Kidney epithelial cell (primary cell): ENCODE results near the gene USP31. TPM values are rescaled to one million over a fixed set of nuclear protein-coding genes. Genes with fewer than 3 reads are reported as not detected.

Experiments
- DNase-seq: peaks from one replicate; pipeline ENCODE4 v3.0.0-alpha.2; 2010; ENCODE audit warnings: low read depth
- H3K27me3 ChIP-seq: 2 replicates; pipeline ENCODE4 v1.6.0; 2011; ENCODE audit warnings: low read length; ENCODE audit not compliant: control insufficient read depth, insufficient read depth
- H3K36me3 ChIP-seq: 2 replicates; pipeline ENCODE4 v1.5.1; 2011; ENCODE audit warnings: low read length; ENCODE audit not compliant: control insufficient read depth, insufficient read depth
- H3K4me3 ChIP-seq: 2 replicates; pipeline ENCODE4 v1.5.1; 2011; ENCODE audit warnings: low read depth, mild to moderate bottlenecking, control low read depth, low read length
- CTCF ChIP-seq: IDR thresholded peaks from 2 replicates; pipeline ENCODE4 v1.5.1; 2011; ENCODE audit warnings: mild to moderate bottlenecking, moderate library complexity, low read length, control low read depth, inconsistent platforms; ENCODE audit not compliant: insufficient read depth, poor library complexity, severe bottlenecking
- total RNA-seq: library from RNA; depleted of rRNA; stranded (reverse); fragments of >200 nt; gene quantifications from 2 replicates; pipeline ENCODE4 v1.2.3, GENCODE V29; 2015

Gene USP31
- total RNA-seq, 1 donor from 2014 or later: 16.1 TPM

- DNase-seq: no peak
- Histone ChIP-seq H3K36me3 (no peaks in the 10 kb centered on the region), H3K27me3 (no peaks in the 10 kb centered on the region), H3K4me3 (no peak overlapping the region)
- no peak for TF ChIP-seq CTCF
These were observed 6.9 kb upstream of the USP31 start for GRCh38 chr16:23156110-23156509.

- no peak for DNase-seq
- Histone ChIP-seq H3K36me3 (no peaks in the 10 kb centered on the region), H3K27me3 (no peaks in the 10 kb centered on the region), H3K4me3 (no peak overlapping the region)
- TF ChIP-seq CTCF: peak; percentile 45
These were observed 6.3 kb upstream of the USP31 start for GRCh38 chr16:23155445-23156049.

GRCh38 chr16:23152386-23153178 lies 3.3 kb upstream of the USP31 start:
- Histone ChIP-seq H3K4me3 (no peak overlapping the region), H3K36me3 (no peaks in the 10 kb centered on the region), H3K27me3 (no peaks in the 10 kb centered on the region)
- DNase-seq: no peak
- no peak for TF ChIP-seq CTCF

GRCh38 chr16:23149993-23150364 lies 727 bp upstream of the USP31 start:
- no peak for DNase-seq
- Histone ChIP-seq H3K27me3 (no peaks in the 10 kb centered on the region), H3K36me3 (no peaks in the 10 kb centered on the region), H3K4me3 (peak overlapping the region; percentile 56)
- no peak for TF ChIP-seq CTCF

- DNase-seq: no peak
These were observed 562 bp downstream of the USP31 start for GRCh38 chr16:23148513-23149266.

More at GRCh38 chr16:23148513-23149266, 562 bp downstream of the USP31 start:
- Histone ChIP-seq H3K36me3 (no peaks in the 10 kb centered on the region), H3K4me3 (peak overlapping the region; percentile 56), H3K27me3 (no peaks in the 10 kb centered on the region)
- TF ChIP-seq CTCF: no peak
